HUES64 (cell line): ENCODE results near the gene CDK18.

Source experiments
- H3K27ac ChIP-seq: 2 replicates; pipeline ENCODE4 v1.7.0; 2013; ENCODE audit warnings: low read depth, low read length, inconsistent platforms
- H3K27me3 ChIP-seq: 2 replicates; pipeline ENCODE4 v1.6.1; 2013; ENCODE audit warnings: mild to moderate bottlenecking, low read length; ENCODE audit not compliant: insufficient read depth
- H3K36me3 ChIP-seq: 2 replicates; pipeline ENCODE4 v1.6.1; 2013; ENCODE audit warnings: mild to moderate bottlenecking, low read length; ENCODE audit not compliant: insufficient read depth
- H3K4me1 ChIP-seq: 2 replicates; pipeline ENCODE4 v1.6.1; 2013; ENCODE audit warnings: mild to moderate bottlenecking, low read length, moderate library complexity; ENCODE audit not compliant: insufficient read depth
- H3K4me3 ChIP-seq: 2 replicates; pipeline ENCODE4 v1.5.1; 2013; ENCODE audit warnings: mild to moderate bottlenecking, low read length, moderate library complexity
- H3K9ac ChIP-seq: 2 replicates; pipeline ENCODE4 v1.6.1; 2013; ENCODE audit warnings: mild to moderate bottlenecking, low read depth, low read length
- H3K9me3 ChIP-seq: 2 replicates; pipeline ENCODE4 v1.6.1; 2013; ENCODE audit warnings: low read depth, low read length; ENCODE audit not compliant: insufficient read depth
- WGBS: fragments of 150-250, 120-280 bp; methylation state at CpG from one replicate; pipeline ENCODE4 v1.1.7; 2013; ENCODE audit warnings: missing lambda C conversion rate; 5-methylcytosine and 5-hydroxymethylcytosine counted together

CDK18 gene

GRCh38 chr1:205568469-205569361 is 64.2 kb downstream of the CDK18 start:
- Histone ChIP-seq H3K27ac (no peak overlapping the region), H3K4me3 (peak overlapping the region; percentile 54), H3K4me1 (0 out of 2 replicates have a peak, but pooled peaks cover 9% of the 10 kb centered on the region), H3K36me3 (no peaks in the 10 kb centered on the region), H3K9ac (no peak overlapping the region), H3K27me3 (peaks cover 74% of the 10 kb centered on the region), H3K9me3 (no peaks in the 10 kb centered on the region)
- 5% methylated on average over 88 of the region's 90 CpGs for WGBS

- H3K36me3 ChIP-seq, result no peaks in the 10 kb centered on the region
- H3K4me1 ChIP-seq, result 0 out of 2 replicates have a peak, but pooled peaks cover 9% of the 10 kb centered on the region
- H3K9ac ChIP-seq, result no peak overlapping the region
- 0 out of 2 replicates have a peak overlapping the region, but pooled peaks have one; percentile 23 for H3K4me3 ChIP-seq
- WGBS, result 31% methylated on average over 20 of the region's 22 CpGs
- H3K27ac ChIP-seq, result no peak overlapping the region
- no peaks in the 10 kb centered on the region for H3K9me3 ChIP-seq
- H3K27me3 ChIP-seq, result peaks cover 74% of the 10 kb centered on the region
Measured at GRCh38 chr1:205569411-205570172, 65.1 kb downstream of the CDK18 start.

GRCh38 chr1:205570173-205570501 is 65.7 kb downstream of the CDK18 start:
- Histone ChIP-seq H3K4me3 (no peak overlapping the region), H3K27me3 (peaks cover 79% of the 10 kb centered on the region)
- 87% methylated on average over 7 of the region's 7 CpGs for WGBS

GRCh38 chr1:205570796-205571537 is 66.5 kb downstream of the CDK18 start:
- Histone ChIP-seq H3K9me3 (no peaks in the 10 kb centered on the region), H3K9ac (no peak overlapping the region), H3K4me3 (no peak overlapping the region), H3K27ac (no peak overlapping the region), H3K4me1 (0 out of 2 replicates have a peak, but pooled peaks cover 9% of the 10 kb centered on the region), H3K36me3 (no peaks in the 10 kb centered on the region), H3K27me3 (peaks cover 75% of the 10 kb centered on the region)
- 66% methylated on average over 2 of the region's 2 CpGs for WGBS

More at GRCh38 chr1:205570173-205570501, 65.7 kb downstream of the CDK18 start:
- H3K27ac ChIP-seq, result no peak overlapping the region
- no peaks in the 10 kb centered on the region for H3K9me3 ChIP-seq
- H3K9ac ChIP-seq, result no peak overlapping the region
- no peaks in the 10 kb centered on the region for H3K36me3 ChIP-seq
- H3K4me1 ChIP-seq, result 0 out of 2 replicates have a peak, but pooled peaks cover 9% of the 10 kb centered on the region

- WGBS, result 64% methylated on average over 4 of the region's 4 CpGs
- H3K4me1 ChIP-seq, result 0 out of 2 replicates have a peak, but pooled peaks cover 9% of the 10 kb centered on the region
- no peak overlapping the region for H3K4me3 ChIP-seq
- H3K9ac ChIP-seq, result no peak overlapping the region
- H3K36me3 ChIP-seq, result no peaks in the 10 kb centered on the region
- no peak overlapping the region for H3K27ac ChIP-seq
- no peaks in the 10 kb centered on the region for H3K9me3 ChIP-seq
- H3K27me3 ChIP-seq, result peaks cover 74% of the 10 kb centered on the region
Measured at GRCh38 chr1:205571747-205572146, 67.3 kb downstream of the CDK18 start.

- H3K27ac ChIP-seq, result no peak overlapping the region
- H3K9me3 ChIP-seq, result no peaks in the 10 kb centered on the region
- H3K4me3 ChIP-seq, result no peak overlapping the region
- WGBS, result 89% methylated on average over 1 of the region's 1 CpG
- H3K27me3 ChIP-seq, result peaks cover 74% of the 10 kb centered on the region
- H3K4me1 ChIP-seq, result 0 out of 2 replicates have a peak, but pooled peaks cover 9% of the 10 kb centered on the region
- no peak overlapping the region for H3K9ac ChIP-seq
- H3K36me3 ChIP-seq, result no peaks in the 10 kb centered on the region
Measured at GRCh38 chr1:205572421-205572820, 68.0 kb downstream of the CDK18 start.

- no peak overlapping the region for H3K9ac ChIP-seq
- H3K27ac ChIP-seq, result no peak overlapping the region
- peaks cover 55% of the 10 kb centered on the region for H3K27me3 ChIP-seq
- no peaks in the 10 kb centered on the region for H3K9me3 ChIP-seq
- 67% methylated on average over 1 of the region's 1 CpG for WGBS
- H3K4me3 ChIP-seq, result no peak overlapping the region
- H3K4me1 ChIP-seq, result peaks cover 15% of the 10 kb centered on the region; the same call in 1 of the 2 replicates
- H3K36me3 ChIP-seq, result no peaks in the 10 kb centered on the region
Measured at GRCh38 chr1:205575294-205575885, 70.9 kb downstream of the CDK18 start.

GRCh38 chr1:205576011-205576410 is 71.5 kb downstream of the CDK18 start:
- no peak overlapping the region for H3K9ac ChIP-seq
- H3K4me1 ChIP-seq, result peaks cover 15% of the 10 kb centered on the region; the same call in 1 of the 2 replicates
- peaks cover 49% of the 10 kb centered on the region for H3K27me3 ChIP-seq
- no peak overlapping the region for H3K4me3 ChIP-seq
- WGBS, result 93% methylated on average over 3 of the region's 3 CpGs
- H3K36me3 ChIP-seq, result no peaks in the 10 kb centered on the region
- no peaks in the 10 kb centered on the region for H3K9me3 ChIP-seq
- H3K27ac ChIP-seq, result no peak overlapping the region

- Histone ChIP-seq H3K27me3 (peaks cover 38% of the 10 kb centered on the region), H3K4me3 (no peak overlapping the region), H3K27ac (no peak overlapping the region), H3K36me3 (no peaks in the 10 kb centered on the region), H3K9me3 (no peaks in the 10 kb centered on the region), H3K9ac (no peak overlapping the region), H3K4me1 (peaks cover 10% of the 10 kb centered on the region; the same call in 1 of the 2 replicates)
- 72% methylated on average over 22 of the region's 22 CpGs for WGBS
Measured at GRCh38 chr1:205576805-205577761, 72.6 kb downstream of the CDK18 start.
